ES-I3 (cell line): ENCODE results near the gene AKIRIN2.

Experiments used
- H3K36me3 ChIP-seq: 2 replicates; pipeline ENCODE4 v1.6.1; 2013; ENCODE audit warnings: mild to moderate bottlenecking, low read length, control low read depth, moderate library complexity; ENCODE audit not compliant: insufficient read depth
- H3K4me1 ChIP-seq: 2 replicates; pipeline ENCODE4 v1.6.1; 2013; ENCODE audit warnings: mild to moderate bottlenecking, control low read depth, low read length; ENCODE audit not compliant: insufficient read depth
- H3K9ac ChIP-seq: 2 replicates; pipeline ENCODE4 v1.6.1; 2013; ENCODE audit warnings: low read depth, mild to moderate bottlenecking, low read length, moderate library complexity
- H3K9me3 ChIP-seq: 2 replicates; pipeline ENCODE4 v1.6.1; 2013; ENCODE audit warnings: mild to moderate bottlenecking, low read length, moderate library complexity; ENCODE audit not compliant: control insufficient read depth, insufficient read depth

AKIRIN2 gene

DNA sequence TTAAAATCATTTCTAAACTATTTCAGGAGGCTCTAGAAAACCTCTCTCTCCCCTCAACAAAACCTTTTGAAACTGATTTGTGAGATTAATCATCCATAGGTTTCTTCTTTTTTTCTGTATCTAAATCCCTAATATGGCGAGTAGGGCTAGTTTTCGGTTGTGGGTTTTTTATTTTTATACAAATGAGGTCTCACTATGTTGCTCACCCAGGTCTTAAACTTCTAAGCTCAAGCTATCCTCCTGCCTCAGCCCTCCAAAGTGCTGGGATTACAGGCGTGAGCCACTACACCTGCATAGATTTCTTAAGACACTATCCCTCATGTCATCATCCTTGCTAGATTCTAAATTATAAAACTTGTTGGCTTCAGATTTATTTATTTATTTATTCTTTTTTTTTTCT is 68.2 kb downstream of the AKIRIN2 start:
- no peak overlapping the region for H3K9ac ChIP-seq
- peaks cover 5% of the 10 kb centered on the region for H3K36me3 ChIP-seq
- H3K4me1 ChIP-seq, result no peaks in the 10 kb centered on the region
- no peaks in the 10 kb centered on the region for H3K9me3 ChIP-seq

DNA sequence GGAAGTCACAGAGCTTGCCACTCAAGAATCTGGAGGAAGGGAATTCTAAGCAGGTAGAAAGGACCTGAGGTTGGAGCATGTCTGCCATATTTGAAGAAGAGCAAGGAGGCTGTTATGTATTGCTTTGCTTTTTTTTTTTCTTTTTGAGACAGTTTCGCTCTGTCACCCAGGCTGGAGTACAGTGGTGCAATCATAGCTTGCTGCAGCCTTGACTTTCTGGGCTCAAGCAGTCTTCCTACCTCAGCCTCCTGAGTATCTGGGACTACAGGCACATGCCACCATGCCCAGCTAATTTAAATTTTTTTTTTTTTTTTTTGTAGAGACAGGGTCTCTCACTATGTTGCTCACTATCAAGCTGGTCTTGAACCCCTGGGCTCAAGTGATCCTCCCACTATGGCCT is 71.3 kb downstream of the AKIRIN2 start:
- Histone ChIP-seq H3K9ac (no peak overlapping the region), H3K36me3 (no peaks in the 10 kb centered on the region; the same call in 1 of the 2 replicates), H3K9me3 (no peaks in the 10 kb centered on the region), H3K4me1 (no peaks in the 10 kb centered on the region)

DNA sequence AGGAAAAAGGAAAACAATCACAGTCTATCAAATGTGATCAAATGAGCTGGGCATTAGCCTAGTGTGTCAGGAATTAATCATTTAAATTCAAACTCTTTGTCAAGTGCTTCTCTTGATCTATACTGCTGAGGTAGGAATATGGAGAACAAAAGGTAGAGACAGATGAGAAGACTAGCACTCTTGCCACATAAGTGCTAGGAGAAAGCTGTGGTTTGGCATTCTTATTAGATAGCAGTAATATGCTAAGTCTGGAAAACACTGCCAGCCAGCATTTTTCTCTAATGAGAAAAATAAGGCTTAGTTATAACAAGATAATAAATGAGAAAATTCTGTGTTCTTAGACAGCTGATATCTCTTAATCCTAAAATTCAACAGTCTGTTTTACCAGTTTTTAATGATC is 73.2 kb downstream of the AKIRIN2 start:
- H3K4me1 ChIP-seq, result no peaks in the 10 kb centered on the region
- H3K9ac ChIP-seq, result no peak overlapping the region
- no peaks in the 10 kb centered on the region for H3K9me3 ChIP-seq
- H3K36me3 ChIP-seq, result no peaks in the 10 kb centered on the region

DNA sequence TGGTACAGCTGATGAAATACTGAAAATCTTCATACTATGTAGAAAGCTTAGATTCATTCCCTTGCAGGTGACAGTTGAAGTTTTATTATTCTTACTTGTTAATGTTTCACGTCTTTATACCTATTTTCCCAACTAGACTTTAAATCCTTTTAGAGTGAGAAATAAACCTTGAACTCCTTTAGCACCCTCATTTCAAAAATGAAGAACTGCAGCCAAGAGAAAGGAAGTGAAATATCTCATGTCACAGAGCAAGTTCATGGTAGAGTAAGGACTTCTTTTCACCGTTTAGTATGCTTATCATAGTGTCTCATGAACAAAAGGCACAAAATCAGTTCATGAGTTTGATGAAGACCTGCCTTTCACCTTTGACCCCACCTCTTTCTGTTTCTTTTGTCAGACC is 73.6 kb downstream of the AKIRIN2 start:
- Histone ChIP-seq H3K4me1 (no peaks in the 10 kb centered on the region), H3K36me3 (0 out of 2 replicates have a peak, but pooled peaks cover under 1% of the 10 kb centered on the region), H3K9me3 (no peaks in the 10 kb centered on the region), H3K9ac (no peak overlapping the region)
